Measurements from ENCODE around the gene CDH23. TPM values are rescaled to one million over a fixed set of nuclear protein-coding genes. Genes with fewer than 3 reads are reported as not detected.

Gene CDH23
- total and polyA plus RNA-seq, 9 of the 15 experiments (the other 6 are each of a cell fraction or from before 2014, with no cell fraction given), result 0.18 to 1.2 (median 0.47) TPM

GRCh38 chr10:71608819-71609768 is 212.4 kb downstream of the CDH23 start (continued):
- no peak for TF ChIP-seq CHAMP1 (IDR thresholded peaks at IDR 0.05)
- TF ChIP-seq PURB (CRISPR knock-in tag; IDR thresholded peaks at IDR 0.05; ENCODE audit: low read depth), result no peak
- peak; percentile 67; the same call in 1 of the 2 replicates for TF ChIP-seq CC2D1A (IDR thresholded peaks at IDR 0.05)
- no peak for TF ChIP-seq PCBP1 (IDR thresholded peaks at IDR 0.05; ENCODE audit: low read depth, low read length, poor library complexity, severe bottlenecking)
- no peak for TF ChIP-seq NFATC3 (IDR thresholded peaks at IDR 0.05)
- peak; percentile 94 to 96 (median 94) for TF ChIP-seq CTCF (IDR thresholded peaks at IDR 0.05 in 2 of 3, conservative IDR thresholded peaks at IDR 0.05 in 1 of 3; ENCODE audit: insufficient read depth in 2 of 3, low read depth in 1 of 3, low read length in 3 of 3)
- no peak for TF ChIP-seq RUNX1 (IDR thresholded peaks at IDR 0.05; ENCODE audit: low read depth)
- TF ChIP-seq MAZ (CRISPR knock-in tag; conservative IDR thresholded peaks at IDR 0.05 in 1 of 2, IDR thresholded peaks at IDR 0.05 in 1 of 2), result peak in 1 of 2 experiments; percentile 45; a peak in 1 of 4 replicates
- no peak for TF ChIP-seq ELF4 (CRISPR knock-in tag; IDR thresholded peaks at IDR 0.05)
- TF ChIP-seq NEUROD1 (IDR thresholded peaks at IDR 0.05; ENCODE audit: borderline replicate concordance, low read depth, low read length, partially characterized antibody), result peak; percentile 38
- no peak for TF ChIP-seq YY1 (IDR thresholded peaks at IDR 0.05; ENCODE audit: borderline replicate concordance in 1 of 3, control insufficient read depth in 1 of 3, extremely low read depth in 1 of 3, insufficient read depth in 3 of 3, insufficient read length in 1 of 3, insufficient replicate concordance in 2 of 3, low read depth in 1 of 3, low read length in 2 of 3)
- TF ChIP-seq PRPF4 (IDR thresholded peaks at IDR 0.05; ENCODE audit: insufficient read depth, low read depth, low read length, poor library complexity, severe bottlenecking), result no peak
- no peak for TF ChIP-seq ZNF785 (CRISPR knock-in tag; IDR thresholded peaks at IDR 0.05)
- TF ChIP-seq ILK (tag; IDR thresholded peaks at IDR 0.05; ENCODE audit: borderline replicate concordance, low read depth), result no peak
- peak in 1 of 2 experiments; percentile 68; a peak in 1 of 4 replicates for TF ChIP-seq KDM1A (IDR thresholded peaks at IDR 0.05)
- TF ChIP-seq FOXM1 (IDR thresholded peaks at IDR 0.05; ENCODE audit: low read depth), result no peak
- no peak for TF ChIP-seq FOXM1 (CRISPR knock-in tag; IDR thresholded peaks at IDR 0.05; ENCODE audit: low read depth)
- no peak for TF ChIP-seq BHLHE40 (IDR thresholded peaks at IDR 0.05; ENCODE audit: low read length)
- no peak for TF ChIP-seq TAF15 (IDR thresholded peaks at IDR 0.05; ENCODE audit: low read depth, low read length)
